Transverse colon (tissue), 4 donors: Measurements from ENCODE around the gene ANAPC13. TPM values are rescaled to one million over a fixed set of nuclear protein-coding genes. Genes with fewer than 3 reads are reported as not detected.

Experiments
- DNase-seq: peaks from one replicate; pipeline ENCODE4 v3.0.0-alpha.2; 2019
- H3K27ac ChIP-seq, 4 donors: fragments of 200-600 bp; sonication (generic); 2 replicates each; pipeline ENCODE4 v1.5.1; 2016 to 2018; ENCODE audit warnings: inconsistent platforms in 4 of 4
- H3K27me3 ChIP-seq: fragments of 200-600 bp; sonication (generic); 2 replicates; pipeline ENCODE4 v1.5.1; 2017; ENCODE audit warnings: inconsistent platforms
- H3K36me3 ChIP-seq, 4 donors: fragments of 200-600 bp; sonication (generic); 2 replicates each; pipeline ENCODE4 v1.5.1; 2017 to 2019; ENCODE audit warnings: inconsistent platforms in 4 of 4
- H3K4me1 ChIP-seq, 4 donors: fragments of 200-600 bp; sonication (generic); 2 replicates each; pipeline ENCODE4 v1.5.1; 2017 to 2020; ENCODE audit warnings: inconsistent platforms in 4 of 4
- H3K4me3 ChIP-seq, 4 donors: fragments of 200-600 bp; sonication (generic); 1 replicate in 1 of 4; 2 replicates in 3 of 4; pipeline versions ENCODE4 v1.5.1 to v1.6.1; 2017 to 2019; ENCODE audit warnings: inconsistent platforms in 4 of 4
- H3K9me3 ChIP-seq, 2 donors: fragments of 200-600 bp; sonication (generic); 2 replicates each; pipeline ENCODE4 v1.5.1; 2017 to 2019; ENCODE audit warnings: inconsistent platforms in 2 of 2
- CTCF ChIP-seq, 5 experiments: fragments of 200-600 bp in 3 of 5; fragments of 450-650 bp in 2 of 5; sonication (generic) in 3 of 5; IDR thresholded peaks; 1 replicate in 2 of 5; 2 replicates in 3 of 5; pipeline ENCODE4 v1.5.1; 2016 to 2017; ENCODE audit warnings: antibody characterized with exemption in 5 of 5, inconsistent platforms in 3 of 5, mild to moderate bottlenecking in 2 of 5, moderate library complexity in 1 of 5
- EP300 ChIP-seq: sonication (generic); formaldehyde crosslinking; IDR thresholded peaks from one replicate; pipeline ENCODE4 v1.6.1; 2017; ENCODE audit warnings: antibody characterized with exemption, low read depth
- POLR2A ChIP-seq: fragments of 450-650 bp; IDR thresholded peaks from one replicate; pipeline ENCODE4 v1.6.1; 2016; ENCODE audit warnings: antibody characterized with exemption, mild to moderate bottlenecking, moderate library complexity
- POLR2AphosphoS5 ChIP-seq, 3 donors: sonication (generic); formaldehyde crosslinking; IDR thresholded peaks; one replicate each; pipeline ENCODE4 v1.6.1; 2016; ENCODE audit warnings: antibody characterized with exemption in 3 of 3
- WGBS, 2 donors: methylation state at CpG; one replicate each; pipeline ENCODE4 v1.1.5; 2018; ENCODE audit warnings: low coverage in 1 of 2; 5-methylcytosine and 5-hydroxymethylcytosine counted together
- in situ Hi-C, 4 donors: fragments of 200-750 bp; cut with MboI; loops; one replicate each; pipeline versions ENCODE4 v1.15.0 to v1.15.1; 2017; ENCODE audit warnings: low sequenced_read_pairs in 3 of 4, low pct_ligation_motif_present in 1 of 4, low pct_unique_long_range_greater_than_20kb in 1 of 4
- intact Hi-C: fragments of 100-400 bp; cut with DNase I; formaldehyde crosslinking; loops from one replicate; pipeline ENCODE4 v1.15.1; 2023; ENCODE audit warnings: low total_unique reads
- total RNA-seq, 4 donors: library from RNA; depleted of rRNA; stranded (reverse); fragments of >200 nt; gene quantifications; one replicate each; pipeline ENCODE4 v1.1.0, GENCODE V29; 2016

Gene ANAPC13
- total RNA-seq, 4 donors from 2014 or later, result 5.6 to 81.0 (median 29.3) TPM

DNA sequence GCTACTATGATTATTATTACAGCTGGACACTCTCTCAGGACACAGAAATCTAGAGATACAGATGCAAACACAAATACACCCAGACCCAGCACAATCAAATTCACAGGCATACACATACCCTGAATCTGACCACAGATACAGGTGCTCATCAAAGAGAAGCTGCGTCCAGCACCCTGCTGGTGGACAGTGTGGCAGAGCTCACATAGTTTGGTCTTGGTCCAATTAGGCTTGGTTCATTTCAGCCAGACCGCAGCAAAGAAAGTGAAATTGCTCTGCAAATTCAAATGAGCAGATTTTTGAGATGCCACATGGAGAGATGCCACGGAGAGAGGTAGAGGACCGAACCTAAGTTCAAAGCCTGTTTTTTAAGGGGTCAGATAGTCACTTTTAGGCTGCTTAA is 55.6 kb downstream of the ANAPC13 start:
- in situ Hi-C loops, result no loop called here
- Histone ChIP-seq H3K4me1 (no peaks in the 10 kb centered on the region), H3K4me3 (no peak overlapping the region), H3K9me3 (no peaks in the 10 kb centered on the region), H3K36me3 (no peaks in the 10 kb centered on the region), H3K27ac (no peak overlapping the region), H3K27me3 (peaks cover 3% of the 10 kb centered on the region)
- TF ChIP-seq POLR2AphosphoS5 (IDR thresholded peaks at IDR 0.05), result no peak
- TF ChIP-seq POLR2A, result no peak
- TF ChIP-seq CTCF (IDR thresholded peaks at IDR 0.05), result no peak
- no peak for TF ChIP-seq EP300
- WGBS, 2 donors, result 93% methylated on average over 4 of the region's 4 CpGs; no CpG with 5 or more reads in 1 of the 2 donors
- intact Hi-C loops, result no loop called here
- DNase-seq, result no peak

- Histone ChIP-seq H3K4me3 (no peak overlapping the region), H3K27me3 (peaks cover 3% of the 10 kb centered on the region), H3K36me3 (no peaks in the 10 kb centered on the region), H3K27ac (no peak overlapping the region), H3K4me1 (no peaks in the 10 kb centered on the region), H3K9me3 (no peaks in the 10 kb centered on the region)
- no peak for DNase-seq
- TF ChIP-seq CTCF (IDR thresholded peaks at IDR 0.05), result no peak
- no peak for TF ChIP-seq POLR2AphosphoS5 (IDR thresholded peaks at IDR 0.05)
- no peak for TF ChIP-seq EP300
- TF ChIP-seq POLR2A, result no peak
- 80 to 97% methylated on average over 3 to 4 of the region's 4 CpGs for WGBS, 2 donors
- in situ Hi-C loops, result no loop called here
- intact Hi-C loops, result no loop called here
Measured at GRCh38 chr3:134428401-134428800, 57.4 kb downstream of the ANAPC13 start.

Other genes with a start within 250 kb of the ANAPC13 start
- 10 to 100 TPM; 20.2 to 91.1 (median 61.6) TPM for gene RYK, start 235.1 kb downstream of the ANAPC13 start, total RNA-seq
- gene AMOTL2, start 111.5 kb downstream of the ANAPC13 start, total RNA-seq, result 10 to 100 TPM; 14.5 to 50.9 (median 23.8) TPM
- gene CEP63, start 72 bp upstream of the ANAPC13 start, total RNA-seq, result 10 to 100 TPM; 12.1 to 29.2 (median 16.9) TPM
- gene KY, start 165.0 kb upstream of the ANAPC13 start, total RNA-seq, result under 1 TPM in 1 of 4 donors, not detected in 3; 0.41 TPM